OCI-LY3 (cell line): ENCODE results near the gene ABCB7.

Experiments
- CTCF ChIP-seq: fragments of 200-600, 300-600 bp; sonication (generic); IDR thresholded peaks from 2 replicates; pipeline ENCODE4 v1.5.1; 2014; ENCODE audit warnings: antibody characterized with exemption, low read length, low read depth
- EZH2phosphoT487 ChIP-seq: fragments of 200-600 bp; shearing (Covaris generic); IDR thresholded peaks from 2 replicates; pipeline ENCODE4 v1.6.1; 2018; ENCODE audit warnings: antibody characterized with exemption, mixed run types, low read depth

- no peak for TF ChIP-seq CTCF
- TF ChIP-seq EZH2phosphoT487, result no peak
Observed at GRCh38 chrX:75115707-75116413, 40.2 kb downstream of the ABCB7 start.
